Right lobe of liver (tissue), 4 donors: Measurements from ENCODE around the gene TMBIM6.

Source experiments
- POLR2A ChIP-seq: fragments of 450-650 bp; IDR thresholded peaks from one replicate; pipeline ENCODE4 v1.6.1; 2017; ENCODE audit warnings: antibody characterized with exemption, mild to moderate bottlenecking
- TF ChIP-seq, protein P1 (sequence below), 4 donors: fragments of 200-600 bp in 3 of 4; fragments of 450-650 bp in 1 of 4; IDR thresholded peaks; one replicate each; pipeline versions ENCODE4 v1.5.1 to v1.8.0; 2016 to 2022; ENCODE audit warnings: antibody characterized with exemption in 4 of 4, mild to moderate bottlenecking in 2 of 4
- donor health status: DM: no; HTN: no; CAD: no.
- donor health status: DM: no; HTN: no; CAD: no.
- donor health status: DM: no; HTN: yes; CAD: no.

- no peak for TF ChIP-seq POLR2A
- TF ChIP-seq, protein P1, sequence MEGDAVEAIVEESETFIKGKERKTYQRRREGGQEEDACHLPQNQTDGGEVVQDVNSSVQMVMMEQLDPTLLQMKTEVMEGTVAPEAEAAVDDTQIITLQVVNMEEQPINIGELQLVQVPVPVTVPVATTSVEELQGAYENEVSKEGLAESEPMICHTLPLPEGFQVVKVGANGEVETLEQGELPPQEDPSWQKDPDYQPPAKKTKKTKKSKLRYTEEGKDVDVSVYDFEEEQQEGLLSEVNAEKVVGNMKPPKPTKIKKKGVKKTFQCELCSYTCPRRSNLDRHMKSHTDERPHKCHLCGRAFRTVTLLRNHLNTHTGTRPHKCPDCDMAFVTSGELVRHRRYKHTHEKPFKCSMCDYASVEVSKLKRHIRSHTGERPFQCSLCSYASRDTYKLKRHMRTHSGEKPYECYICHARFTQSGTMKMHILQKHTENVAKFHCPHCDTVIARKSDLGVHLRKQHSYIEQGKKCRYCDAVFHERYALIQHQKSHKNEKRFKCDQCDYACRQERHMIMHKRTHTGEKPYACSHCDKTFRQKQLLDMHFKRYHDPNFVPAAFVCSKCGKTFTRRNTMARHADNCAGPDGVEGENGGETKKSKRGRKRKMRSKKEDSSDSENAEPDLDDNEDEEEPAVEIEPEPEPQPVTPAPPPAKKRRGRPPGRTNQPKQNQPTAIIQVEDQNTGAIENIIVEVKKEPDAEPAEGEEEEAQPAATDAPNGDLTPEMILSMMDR (IDR thresholded peaks at IDR 0.05), result no peak
These were observed 38.2 kb downstream of the TMBIM6 start for GRCh38 chr12:49779581-49779980.
